Measurements from ENCODE around the gene TMEM37.
A peak's percentile ranks its signal among the peaks of the same experiment; 100 is the strongest.
"Not testable (repeated sequence)": the region's sequence is repeated elsewhere in the genome, so short reads cannot be mapped to it uniquely, and the experiment has no call there.

Gene TMEM37

GRCh38 chr2:119431155-119431975, at the start of gene TMEM37:
TMEM37 (plus strand) TSS chr2:119431854; CDS start chr2:119431904, 50 bp downstream.
- no peak for DNase-seq

- DNase-seq: no peak
These were observed 48.1 kb upstream of the TMEM37 start for GRCh38 chr2:119383410-119384140.

- DNase-seq: no peak
These were observed 46.7 kb upstream of the TMEM37 start for GRCh38 chr2:119384971-119385370.

GRCh38 chr2:119385466-119385865, 46.2 kb upstream of the TMEM37 start:
- peak; percentile 25 to 26 for DNase-seq

- DNase-seq: peak; percentile 87
These were observed 44.1 kb upstream of the TMEM37 start for GRCh38 chr2:119387381-119388129.

GRCh38 chr2:119389615-119390306, 41.9 kb upstream of the TMEM37 start:
- DNase-seq: no peak

GRCh38 chr2:119393971-119394748, 37.5 kb upstream of the TMEM37 start:
- DNase-seq: no peak

GRCh38 chr2:119397196-119397595, 34.5 kb upstream of the TMEM37 start:
- no peak for DNase-seq

GRCh38 chr2:119402106-119402505, 29.5 kb upstream of the TMEM37 start:
- DNase-seq: no peak

GRCh38 chr2:119402645-119403560, 28.8 kb upstream of the TMEM37 start:
- DNase-seq: peak; percentile 56 to 60

GRCh38 chr2:119403618-119404017, 28.0 kb upstream of the TMEM37 start:
- DNase-seq: not testable (repeated sequence)

GRCh38 chr2:119405151-119405550, 26.5 kb upstream of the TMEM37 start:
- DNase-seq: no peak

- peak; percentile 33 to 34 for DNase-seq
These were observed 24.0 kb upstream of the TMEM37 start for GRCh38 chr2:119407430-119408220.

GRCh38 chr2:119408221-119408619, 23.4 kb upstream of the TMEM37 start:
- DNase-seq: no peak

GRCh38 chr2:119409506-119409905, 22.1 kb upstream of the TMEM37 start:
- DNase-seq: no peak

GRCh38 chr2:119414894-119415293, 16.8 kb upstream of the TMEM37 start:
- DNase-seq: no peak

- DNase-seq: no peak
These were observed 16.0 kb upstream of the TMEM37 start for GRCh38 chr2:119415630-119416029.

- no peak for DNase-seq
These were observed 15.2 kb upstream of the TMEM37 start for GRCh38 chr2:119416299-119416923.

GRCh38 chr2:119417908-119418307, 13.7 kb upstream of the TMEM37 start:
- no peak for DNase-seq
